ENCODE data around the gene GRB7. TPM values are rescaled to one million over a fixed set of nuclear protein-coding genes. Genes with fewer than 3 reads are reported as not detected.
A peak's percentile ranks its signal among the peaks of the same experiment; 100 is the strongest.

The GRB7 gene
- total and polyA plus RNA-seq, 2 experiments from 2014 or later = 22.8 to 29.4 TPM

- WGBS (ENCODE audit: low lambda C conversion rate, missing lambda C conversion rate) = 78% methylated on average over 11 of the region's 11 CpGs
- H3K79me2 ChIP-seq = no peaks in the 10 kb centered on the region
- H3K4me3 ChIP-seq = no peak overlapping the region
Measured at GRCh38 chr17:39777534-39778365, 40.0 kb downstream of the GRB7 start.

GRCh38 chr17:39781031-39781860, 43.5 kb downstream of the GRB7 start:
- H3K36me3 ChIP-seq (replicated peaks; ENCODE audit: insufficient read depth, low read depth) = no peaks in the 10 kb centered on the region
- H3K9me3 ChIP-seq (ENCODE audit: low read depth) = no peaks in the 10 kb centered on the region
- H3K27me3 ChIP-seq = no peaks in the 10 kb centered on the region
- no peak overlapping the region for H2AFZ ChIP-seq
- peak overlapping the region; percentile 75 for H3K27ac ChIP-seq
- DNase-seq (ENCODE audit: low spot score) = no peak
- 66% methylated on average over 6 of the region's 6 CpGs for WGBS (ENCODE audit: low lambda C conversion rate, missing lambda C conversion rate)
- no peak overlapping the region for H3K4me3 ChIP-seq
- peaks cover 4% of the 10 kb centered on the region for H3K4me1 ChIP-seq (ENCODE audit: insufficient read depth)
- TF ChIP-seq EZH2phosphoT487 (IDR thresholded peaks at IDR 0.05; ENCODE audit: low read depth, severe bottlenecking, unreplicated experiment) = no peak
- H3K79me2 ChIP-seq = no peaks in the 10 kb centered on the region
- no peaks in the 10 kb centered on the region for H4K20me1 ChIP-seq (ENCODE audit: insufficient read depth, poor library complexity, severe bottlenecking)
- H3K4me2 ChIP-seq = no peak overlapping the region
- no peaks in the 10 kb centered on the region for H3K9me2 ChIP-seq (replicated peaks; ENCODE audit: insufficient read depth)

More at GRCh38 chr17:39777534-39778365, 40.0 kb downstream of the GRB7 start:
- Histone ChIP-seq H3K4me2 (no peak overlapping the region), H2AFZ (no peak overlapping the region), H3K27ac (no peak overlapping the region), H3K4me1 (ENCODE audit: insufficient read depth) (peaks cover 4% of the 10 kb centered on the region), H3K27me3 (no peaks in the 10 kb centered on the region), H3K9me3 (ENCODE audit: low read depth) (no peaks in the 10 kb centered on the region), H3K9me2 (replicated peaks; ENCODE audit: insufficient read depth) (no peaks in the 10 kb centered on the region), H3K36me3 (replicated peaks; ENCODE audit: insufficient read depth, low read depth) (no peaks in the 10 kb centered on the region), H4K20me1 (ENCODE audit: insufficient read depth, poor library complexity, severe bottlenecking) (no peaks in the 10 kb centered on the region)
- no peak for DNase-seq (ENCODE audit: low spot score)
- TF ChIP-seq EZH2 (IDR thresholded peaks at IDR 0.05; ENCODE audit: borderline replicate concordance) (no peak), EZH2phosphoT487 (IDR thresholded peaks at IDR 0.05; ENCODE audit: low read depth, severe bottlenecking, unreplicated experiment) (no peak), CTCF (IDR thresholded peaks at IDR 0.05; ENCODE audit: poor library complexity) (no peak)

GRCh38 chr17:39781861-39782213, 44.1 kb downstream of the GRB7 start:
- no peak overlapping the region for H3K4me3 ChIP-seq
- peaks cover 4% of the 10 kb centered on the region for H3K4me1 ChIP-seq (ENCODE audit: insufficient read depth)
- no peak overlapping the region for H2AFZ ChIP-seq
- H3K27ac ChIP-seq = peak overlapping the region; percentile 75
- peak overlapping the region; percentile 50 for H3K4me2 ChIP-seq
- no peaks in the 10 kb centered on the region for H3K36me3 ChIP-seq (replicated peaks; ENCODE audit: insufficient read depth, low read depth)
- no peak for DNase-seq (ENCODE audit: low spot score)
- no peaks in the 10 kb centered on the region for H3K9me3 ChIP-seq (ENCODE audit: low read depth)
- H4K20me1 ChIP-seq (ENCODE audit: insufficient read depth, poor library complexity, severe bottlenecking) = no peaks in the 10 kb centered on the region
- H3K79me2 ChIP-seq = no peaks in the 10 kb centered on the region
- H3K27me3 ChIP-seq = no peaks in the 10 kb centered on the region
- no peak for TF ChIP-seq CTCF (IDR thresholded peaks at IDR 0.05; ENCODE audit: poor library complexity)
- no peak for TF ChIP-seq EZH2 (IDR thresholded peaks at IDR 0.05; ENCODE audit: borderline replicate concordance)
- no peak for TF ChIP-seq EZH2phosphoT487 (IDR thresholded peaks at IDR 0.05; ENCODE audit: low read depth, severe bottlenecking, unreplicated experiment)
- H3K9me2 ChIP-seq (replicated peaks; ENCODE audit: insufficient read depth) = no peaks in the 10 kb centered on the region
- WGBS (ENCODE audit: low lambda C conversion rate, missing lambda C conversion rate) = 71% methylated on average over 2 of the region's 2 CpGs

- H3K9me3 ChIP-seq (ENCODE audit: low read depth) = no peaks in the 10 kb centered on the region
- DNase-seq (ENCODE audit: low spot score) = peak; percentile 65
- peak overlapping the region; percentile 75 for H3K27ac ChIP-seq
- H4K20me1 ChIP-seq (ENCODE audit: insufficient read depth, poor library complexity, severe bottlenecking) = no peaks in the 10 kb centered on the region
- H2AFZ ChIP-seq = no peak overlapping the region
- no peaks in the 10 kb centered on the region for H3K9me2 ChIP-seq (replicated peaks; ENCODE audit: insufficient read depth)
- H3K36me3 ChIP-seq (replicated peaks; ENCODE audit: insufficient read depth, low read depth) = no peaks in the 10 kb centered on the region
- H3K4me1 ChIP-seq (ENCODE audit: insufficient read depth) = peaks cover 4% of the 10 kb centered on the region
- H3K4me2 ChIP-seq = peak overlapping the region; percentile 50
- H3K79me2 ChIP-seq = no peaks in the 10 kb centered on the region
- H3K27me3 ChIP-seq = no peaks in the 10 kb centered on the region
- H3K4me3 ChIP-seq = no peak overlapping the region
- 23% methylated on average over 4 of the region's 4 CpGs for WGBS (ENCODE audit: low lambda C conversion rate, missing lambda C conversion rate)
- TF ChIP-seq EZH2phosphoT487 (IDR thresholded peaks at IDR 0.05; ENCODE audit: low read depth, severe bottlenecking, unreplicated experiment) (no peak), EZH2 (IDR thresholded peaks at IDR 0.05; ENCODE audit: borderline replicate concordance) (no peak), CTCF (IDR thresholded peaks at IDR 0.05; ENCODE audit: poor library complexity) (no peak)
Measured at GRCh38 chr17:39782481-39782880, 44.7 kb downstream of the GRB7 start.

All from hepatocyte (in vitro differentiated cells).